ENCODE results near the gene MMP13.
"Not testable (repeated sequence)": the region's sequence is repeated elsewhere in the genome, so short reads cannot be mapped to it uniquely, and the experiment has no call there.

DNA sequence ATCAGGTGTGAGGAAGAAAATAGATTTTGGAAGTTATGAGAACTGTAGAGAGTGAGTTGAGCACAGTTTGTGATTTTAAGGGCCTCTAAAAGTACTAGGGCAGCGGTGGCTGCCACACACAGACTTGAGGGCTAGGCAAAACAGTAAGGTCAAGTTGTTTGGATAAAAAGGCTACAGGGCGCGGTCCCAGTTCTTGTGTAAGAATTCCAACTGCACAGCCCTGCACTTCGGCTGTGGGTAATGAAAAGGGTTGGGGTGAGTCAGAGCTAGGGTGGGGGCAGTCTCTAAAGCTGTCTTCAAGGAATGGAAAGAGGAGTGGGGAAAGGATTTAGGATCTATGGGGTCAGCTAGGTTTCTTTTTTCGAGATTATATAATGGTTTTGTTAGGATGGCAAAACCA lies 49.7 kb downstream of the MMP13 start:
- TF ChIP-seq POLR2A (IDR thresholded peaks at IDR 0.05) = not testable (repeated sequence)
- TF ChIP-seq, protein P1, sequence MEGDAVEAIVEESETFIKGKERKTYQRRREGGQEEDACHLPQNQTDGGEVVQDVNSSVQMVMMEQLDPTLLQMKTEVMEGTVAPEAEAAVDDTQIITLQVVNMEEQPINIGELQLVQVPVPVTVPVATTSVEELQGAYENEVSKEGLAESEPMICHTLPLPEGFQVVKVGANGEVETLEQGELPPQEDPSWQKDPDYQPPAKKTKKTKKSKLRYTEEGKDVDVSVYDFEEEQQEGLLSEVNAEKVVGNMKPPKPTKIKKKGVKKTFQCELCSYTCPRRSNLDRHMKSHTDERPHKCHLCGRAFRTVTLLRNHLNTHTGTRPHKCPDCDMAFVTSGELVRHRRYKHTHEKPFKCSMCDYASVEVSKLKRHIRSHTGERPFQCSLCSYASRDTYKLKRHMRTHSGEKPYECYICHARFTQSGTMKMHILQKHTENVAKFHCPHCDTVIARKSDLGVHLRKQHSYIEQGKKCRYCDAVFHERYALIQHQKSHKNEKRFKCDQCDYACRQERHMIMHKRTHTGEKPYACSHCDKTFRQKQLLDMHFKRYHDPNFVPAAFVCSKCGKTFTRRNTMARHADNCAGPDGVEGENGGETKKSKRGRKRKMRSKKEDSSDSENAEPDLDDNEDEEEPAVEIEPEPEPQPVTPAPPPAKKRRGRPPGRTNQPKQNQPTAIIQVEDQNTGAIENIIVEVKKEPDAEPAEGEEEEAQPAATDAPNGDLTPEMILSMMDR (IDR thresholded peaks at IDR 0.05) = not testable (repeated sequence)
